ENCODE measurements around the gene CES2. TPM values are rescaled to one million over a fixed set of nuclear protein-coding genes. Genes with fewer than 3 reads are reported as not detected.
"Not testable (repeated sequence)": the region's sequence is repeated elsewhere in the genome, so short reads cannot be mapped to it uniquely, and the experiment has no call there.

CES2 gene
- total RNA-seq, 1 experiment from 2014 or later = 45.9 TPM

DNA sequence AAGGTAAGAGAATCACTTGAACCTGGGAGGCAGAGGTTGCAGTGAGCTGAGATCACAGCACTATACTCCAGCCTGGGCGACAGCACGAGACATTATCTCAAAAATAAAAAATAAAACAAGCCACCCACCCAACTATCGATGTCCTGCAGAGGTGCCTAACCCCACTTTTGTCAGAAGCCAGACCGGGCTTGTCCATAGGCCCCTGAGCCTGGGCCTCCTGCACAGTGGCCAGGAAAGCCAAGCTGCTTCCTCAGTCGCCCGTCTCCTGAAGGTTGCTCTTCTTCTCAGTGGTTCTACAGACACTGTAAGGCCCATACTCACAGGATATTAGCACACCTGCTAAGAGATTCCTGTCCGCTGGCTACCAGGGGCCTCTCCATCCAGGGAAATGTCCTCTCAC lies 11.2 kb downstream of the CES2 start:
- in situ Hi-C loops (cut with HindIII; ENCODE audit: low pct_unique_long_range_greater_than_20kb, low sequenced_read_pairs) = no loop called here

GRCh38 chr16:66946974-66947301 lies 11.6 kb downstream of the CES2 start:
- in situ Hi-C loops (cut with HindIII; ENCODE audit: low pct_unique_long_range_greater_than_20kb, low sequenced_read_pairs) = no loop called here
- DNase-seq (ENCODE audit: low read depth) = no peak

More for the DNA sequence above, 11.2 kb downstream of the CES2 start:
- no peak for DNase-seq (ENCODE audit: low read depth)

- peak; percentile 70 for DNase-seq (ENCODE audit: low read depth)
Measured at GRCh38 chr16:66947302-66948065, 12.2 kb downstream of the CES2 start.

GRCh38 chr16:66948134-66948836 lies 13.0 kb downstream of the CES2 start:
- in situ Hi-C loops (cut with HindIII; ENCODE audit: low pct_unique_long_range_greater_than_20kb, low sequenced_read_pairs) = no loop called here
- DNase-seq (ENCODE audit: low read depth) = no peak

More at GRCh38 chr16:66947302-66948065, 12.2 kb downstream of the CES2 start:
- in situ Hi-C loops (cut with HindIII; ENCODE audit: low pct_unique_long_range_greater_than_20kb, low sequenced_read_pairs) = no loop called here

GRCh38 chr16:66948837-66949225 lies 13.5 kb downstream of the CES2 start:
- DNase-seq (ENCODE audit: low read depth) = no peak
- in situ Hi-C loops (cut with HindIII; ENCODE audit: low pct_unique_long_range_greater_than_20kb, low sequenced_read_pairs) = no loop called here

GRCh38 chr16:66949472-66949871 lies 14.2 kb downstream of the CES2 start:
- in situ Hi-C loops (cut with HindIII; ENCODE audit: low pct_unique_long_range_greater_than_20kb, low sequenced_read_pairs) = no loop called here
- no peak for DNase-seq (ENCODE audit: low read depth)

- DNase-seq (ENCODE audit: low read depth) = no peak
- in situ Hi-C loops (cut with HindIII; ENCODE audit: low pct_unique_long_range_greater_than_20kb, low sequenced_read_pairs) = no loop called here
Measured at GRCh38 chr16:66950437-66950836, 15.1 kb downstream of the CES2 start.

GRCh38 chr16:66950971-66951790 lies 15.9 kb downstream of the CES2 start:
- in situ Hi-C loops (cut with HindIII; ENCODE audit: low pct_unique_long_range_greater_than_20kb, low sequenced_read_pairs) = no loop called here
- DNase-seq (ENCODE audit: low read depth) = peak; percentile 33

GRCh38 chr16:66952430-66953110 lies 17.3 kb downstream of the CES2 start:
- DNase-seq (ENCODE audit: low read depth) = no peak
- in situ Hi-C loops (cut with HindIII; ENCODE audit: low pct_unique_long_range_greater_than_20kb, low sequenced_read_pairs) = no loop called here

DNA sequence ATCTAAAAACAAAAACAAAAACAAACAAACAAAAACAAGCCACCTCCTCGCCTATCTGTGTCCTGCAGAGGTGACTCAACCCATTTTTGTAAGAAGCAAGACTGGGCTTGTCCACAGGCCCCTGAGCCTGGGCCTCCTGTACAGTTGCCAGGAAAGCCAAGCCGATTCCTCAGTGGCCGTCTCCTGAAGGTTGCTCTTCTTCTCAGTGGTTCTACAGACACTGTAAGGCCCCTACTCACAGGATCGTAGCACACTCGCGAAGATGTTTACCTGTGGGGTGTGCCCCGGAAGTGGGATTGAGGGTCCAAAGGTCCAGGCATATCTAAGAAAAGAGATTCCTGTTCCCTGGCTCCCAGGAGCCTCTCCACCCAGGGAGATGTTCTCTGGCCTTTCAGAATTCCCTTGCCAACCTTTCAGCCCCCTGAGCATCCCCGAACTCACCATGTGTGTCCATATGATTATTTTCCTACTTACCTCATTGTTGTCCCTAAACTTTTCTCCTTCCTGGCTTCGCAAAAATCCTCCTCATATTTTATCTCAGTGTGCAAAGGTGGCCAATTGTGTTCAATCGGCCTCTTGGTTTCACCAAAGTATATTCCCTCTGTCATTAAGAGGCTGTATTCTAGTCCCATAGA lies 18.3 kb downstream of the CES2 start:
- in situ Hi-C loops (cut with HindIII; ENCODE audit: low pct_unique_long_range_greater_than_20kb, low sequenced_read_pairs) = no loop called here
- no peak for DNase-seq (ENCODE audit: low read depth)

GRCh38 chr16:66954097-66954659 lies 18.9 kb downstream of the CES2 start:
- DNase-seq (ENCODE audit: low read depth) = peak; percentile 65
- in situ Hi-C loops (cut with HindIII; ENCODE audit: low pct_unique_long_range_greater_than_20kb, low sequenced_read_pairs) = no loop called here

DNA sequence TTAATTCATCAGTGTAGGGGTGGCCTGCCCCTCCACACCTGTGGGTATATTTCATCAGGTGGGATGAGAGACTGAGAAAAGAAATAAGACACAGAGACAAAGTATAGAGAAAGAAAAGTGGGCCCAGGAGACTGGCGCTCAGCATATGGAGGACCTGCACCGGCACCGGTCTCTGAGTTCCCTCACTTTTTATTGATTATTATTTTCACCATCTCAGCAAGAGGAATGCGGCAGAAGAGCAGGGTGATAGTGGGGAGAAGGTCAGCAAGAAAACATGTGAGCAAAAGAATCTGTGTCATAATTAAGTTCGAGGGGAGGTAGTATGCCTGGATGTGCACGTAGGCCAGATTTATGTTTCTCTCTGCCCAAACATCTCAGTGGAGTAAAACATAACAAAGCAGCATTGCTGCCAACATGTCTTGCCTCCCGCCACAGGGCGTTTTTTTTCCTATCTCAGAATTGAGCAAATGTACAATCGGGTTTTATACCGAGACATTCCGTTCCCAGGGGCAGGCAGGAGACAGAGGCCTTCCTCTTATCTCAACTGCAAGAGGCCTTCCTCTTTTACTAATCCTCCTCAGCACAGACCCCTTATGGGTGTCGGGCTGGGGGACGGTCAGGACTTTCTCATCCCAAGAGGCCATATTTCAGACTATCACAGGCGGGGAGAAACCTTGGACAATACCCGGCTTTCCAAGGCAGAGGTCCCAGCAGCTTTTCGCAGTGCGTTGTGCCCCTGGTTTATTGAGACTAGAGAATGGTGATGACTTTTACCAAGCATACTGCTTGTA lies 20.2 kb downstream of the CES2 start:
- in situ Hi-C loops (cut with HindIII; ENCODE audit: low pct_unique_long_range_greater_than_20kb, low sequenced_read_pairs); DNase-seq (ENCODE audit: low read depth): not testable (repeated sequence)

GRCh38 chr16:66956154-66956457 lies 20.8 kb downstream of the CES2 start:
- in situ Hi-C loops (cut with HindIII; ENCODE audit: low pct_unique_long_range_greater_than_20kb, low sequenced_read_pairs) = not testable (repeated sequence)

GRCh38 chr16:66958857-66959703 lies 23.8 kb downstream of the CES2 start:
- in situ Hi-C loops (cut with HindIII; ENCODE audit: low pct_unique_long_range_greater_than_20kb, low sequenced_read_pairs) = no loop called here
- DNase-seq (ENCODE audit: low read depth) = no peak

More at GRCh38 chr16:66956154-66956457, 20.8 kb downstream of the CES2 start:
- DNase-seq (ENCODE audit: low read depth) = not testable (repeated sequence)

DNA sequence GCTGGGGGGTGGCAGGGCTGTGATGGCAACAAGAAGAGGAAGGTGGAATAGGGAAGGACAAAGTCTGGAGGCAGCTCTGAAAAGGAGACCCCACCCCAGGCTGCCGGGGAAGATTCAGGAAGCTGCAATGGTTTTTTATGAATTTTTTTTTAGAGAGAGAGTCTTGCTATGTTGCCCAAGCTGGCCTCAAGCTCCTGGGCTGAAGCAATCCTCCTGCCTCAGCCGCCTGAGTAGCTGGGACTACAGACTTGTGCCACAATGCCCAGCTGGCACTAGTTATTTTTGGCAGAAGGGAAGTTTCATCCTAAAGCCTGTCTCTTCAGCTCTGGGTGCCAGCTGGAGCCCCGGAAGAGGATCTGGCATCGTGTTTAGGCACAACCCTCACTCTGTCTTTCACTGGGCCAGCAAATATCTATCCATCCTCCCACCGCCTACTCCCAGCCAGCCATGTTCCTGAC lies 24.4 kb downstream of the CES2 start:
- no peak for DNase-seq (ENCODE audit: low read depth)
- in situ Hi-C loops (cut with HindIII; ENCODE audit: low pct_unique_long_range_greater_than_20kb, low sequenced_read_pairs) = no loop called here

GRCh38 chr16:66960270-66960669 lies 25.0 kb downstream of the CES2 start:
- in situ Hi-C loops (cut with HindIII; ENCODE audit: low pct_unique_long_range_greater_than_20kb, low sequenced_read_pairs) = no loop called here
- no peak for DNase-seq (ENCODE audit: low read depth)

All from Caki2 (cell line).